Thyroid gland (tissue), 4 donors: ENCODE results near the gene AIP. TPM values are rescaled to one million over a fixed set of nuclear protein-coding genes. Genes with fewer than 3 reads are reported as not detected.

Experiments used
- DNase-seq, 2 donors: peaks; one replicate each; pipeline ENCODE4 v3.0.0-alpha.2; 2019
- H3K27ac ChIP-seq, 3 donors: fragments of 200-600 bp; sonication (generic); 1 replicate in 2 of 3; 2 replicates in 1 of 3; pipeline ENCODE4 v1.5.1; 2016 to 2019; ENCODE audit warnings: mild to moderate bottlenecking in 1 of 3, moderate library complexity in 1 of 3
- H3K27me3 ChIP-seq: fragments of 200-600 bp; sonication (generic); one replicate; pipeline ENCODE4 v1.5.1; 2019
- H3K36me3 ChIP-seq, 2 donors: fragments of 200-600 bp; sonication (generic); one replicate each; pipeline ENCODE4 v1.5.1; 2016 to 2019
- H3K4me1 ChIP-seq, 2 donors: fragments of 200-600 bp; sonication (generic); one replicate each; pipeline ENCODE4 v1.5.1; 2017 to 2019
- H3K4me3 ChIP-seq, 3 donors: fragments of 200-600 bp; sonication (generic); replicated peaks in 1 of 3; 1 replicate in 2 of 3; 2 replicates in 1 of 3; pipeline ENCODE4 v1.5.1; 2016; ENCODE audit warnings: mild to moderate bottlenecking in 1 of 3
- H3K9me3 ChIP-seq: fragments of 200-600 bp; sonication (generic); one replicate; pipeline ENCODE4 v1.5.1; 2017
- CTCF ChIP-seq, 6 experiments: fragments of 200-600 bp in 3 of 6; fragments of 450-650 bp in 3 of 6; sonication (generic) in 3 of 6; IDR thresholded peaks; one replicate each; pipeline ENCODE4 v1.5.1; 2016 to 2019; ENCODE audit warnings: antibody characterized with exemption in 6 of 6, mild to moderate bottlenecking in 2 of 6, inconsistent platforms in 1 of 6, moderate library complexity in 1 of 6
- POLR2A ChIP-seq, 2 donors: fragments of 450-650 bp; IDR thresholded peaks; one replicate each; pipeline ENCODE4 v1.6.1; 2017; ENCODE audit warnings: antibody characterized with exemption in 2 of 2, mild to moderate bottlenecking in 2 of 2, moderate library complexity in 1 of 2
- WGBS, 2 donors: methylation state at CpG; one replicate each; pipeline ENCODE4 v1.1.5; 2017; 5-methylcytosine and 5-hydroxymethylcytosine counted together
- intact Hi-C: fragments of 100-400 bp; cut with DNase I; formaldehyde crosslinking; loops from one replicate; pipeline ENCODE4 v1.15.1; 2023
- total RNA-seq, 4 donors: library from RNA; depleted of rRNA; stranded (reverse); fragments of >200 nt; gene quantifications; one replicate each; pipeline ENCODE4 v1.2.3, GENCODE V29; 2016

The AIP gene
- total RNA-seq, 4 donors from 2014 or later, result 58.2 to 100 (median 83.2) TPM

GRCh38 chr11:67493548-67494370 is 10.9 kb downstream of the AIP start:
- no peak overlapping the region for H3K4me3 ChIP-seq
- H3K4me1 ChIP-seq, result no peaks in the 10 kb centered on the region
- no peak for TF ChIP-seq CTCF (IDR thresholded peaks at IDR 0.05)
- no peak for TF ChIP-seq POLR2A (IDR thresholded peaks at IDR 0.05)
- peaks cover 46 to 57% of the 10 kb centered on the region in 2 donors for H3K36me3 ChIP-seq
- no peak for DNase-seq
- no peak overlapping the region for H3K27ac ChIP-seq
- intact Hi-C loops, result no loop called here
- H3K27me3 ChIP-seq, result no peaks in the 10 kb centered on the region
- no peaks in the 10 kb centered on the region for H3K9me3 ChIP-seq
- WGBS, 2 donors, result 95 to 96% methylated on average over 37 to 56 of the region's 65 CpGs

- peaks cover 46 to 49% of the 10 kb centered on the region in 2 donors for H3K36me3 ChIP-seq
- no peak for TF ChIP-seq POLR2A (IDR thresholded peaks at IDR 0.05)
- intact Hi-C loops, result no loop called here
- no peak overlapping the region for H3K4me3 ChIP-seq
- DNase-seq, result no peak
- no peak overlapping the region for H3K27ac ChIP-seq
- no peaks in the 10 kb centered on the region for H3K9me3 ChIP-seq
- H3K4me1 ChIP-seq, result no peaks in the 10 kb centered on the region
- WGBS, 2 donors, result 91 to 93% methylated on average over 52 to 54 of the region's 59 CpGs
- no peaks in the 10 kb centered on the region for H3K27me3 ChIP-seq
These were observed 11.8 kb downstream of the AIP start for GRCh38 chr11:67494371-67495233.

- intact Hi-C loops, result no loop called here
- H3K27me3 ChIP-seq, result no peaks in the 10 kb centered on the region
- WGBS, 2 donors, result 94 to 97% methylated on average over 12 to 15 of the region's 16 CpGs
- DNase-seq, result no peak
- H3K9me3 ChIP-seq, result no peaks in the 10 kb centered on the region
- no peak overlapping the region for H3K27ac ChIP-seq
- H3K36me3 ChIP-seq, result peaks cover 40 to 43% of the 10 kb centered on the region in 2 donors
- H3K4me1 ChIP-seq, result no peaks in the 10 kb centered on the region
- TF ChIP-seq POLR2A (IDR thresholded peaks at IDR 0.05), result no peak
- no peak for TF ChIP-seq CTCF (IDR thresholded peaks at IDR 0.05)
- no peak overlapping the region for H3K4me3 ChIP-seq
These were observed 12.6 kb downstream of the AIP start for GRCh38 chr11:67495234-67496005.

- intact Hi-C loops, result no loop called here
- 92 to 93% methylated on average over 12 of the region's 12 CpGs for WGBS, 2 donors
- H3K4me1 ChIP-seq, result no peaks in the 10 kb centered on the region
- H3K36me3 ChIP-seq, result peaks cover 33 to 37% of the 10 kb centered on the region in 2 donors
- no peak for DNase-seq
- no peak overlapping the region for H3K27ac ChIP-seq
- no peaks in the 10 kb centered on the region for H3K27me3 ChIP-seq
- H3K4me3 ChIP-seq, result no peak overlapping the region
- TF ChIP-seq POLR2A (IDR thresholded peaks at IDR 0.05) (no peak), CTCF (IDR thresholded peaks at IDR 0.05) (no peak)
- H3K9me3 ChIP-seq, result no peaks in the 10 kb centered on the region
These were observed 13.3 kb downstream of the AIP start for GRCh38 chr11:67496113-67496512.

GRCh38 chr11:67497656-67498291 is 14.9 kb downstream of the AIP start:
- Histone ChIP-seq H3K27ac (no peak overlapping the region), H3K9me3 (no peaks in the 10 kb centered on the region), H3K4me3 (no peak overlapping the region), H3K4me1 (no peaks in the 10 kb centered on the region), H3K36me3 (peaks cover 16 to 34% of the 10 kb centered on the region in 2 donors), H3K27me3 (no peaks in the 10 kb centered on the region)
- intact Hi-C loops, result no loop called here
- DNase-seq, result no peak
- TF ChIP-seq CTCF (IDR thresholded peaks at IDR 0.05) (no peak), POLR2A (IDR thresholded peaks at IDR 0.05) (no peak)
- 98 to 99% methylated on average over 15 to 20 of the region's 21 CpGs for WGBS, 2 donors
